Inflammatory macrophage treated with lipopolysaccharide for 1 hour (primary cell): ENCODE measurements around the gene GNAO1.

Source experiments
- DNase-seq, 2 donors: peaks; one replicate each; pipeline ENCODE4 v3.0.0-alpha.2; 2020 to 2022

The GNAO1 gene

DNA sequence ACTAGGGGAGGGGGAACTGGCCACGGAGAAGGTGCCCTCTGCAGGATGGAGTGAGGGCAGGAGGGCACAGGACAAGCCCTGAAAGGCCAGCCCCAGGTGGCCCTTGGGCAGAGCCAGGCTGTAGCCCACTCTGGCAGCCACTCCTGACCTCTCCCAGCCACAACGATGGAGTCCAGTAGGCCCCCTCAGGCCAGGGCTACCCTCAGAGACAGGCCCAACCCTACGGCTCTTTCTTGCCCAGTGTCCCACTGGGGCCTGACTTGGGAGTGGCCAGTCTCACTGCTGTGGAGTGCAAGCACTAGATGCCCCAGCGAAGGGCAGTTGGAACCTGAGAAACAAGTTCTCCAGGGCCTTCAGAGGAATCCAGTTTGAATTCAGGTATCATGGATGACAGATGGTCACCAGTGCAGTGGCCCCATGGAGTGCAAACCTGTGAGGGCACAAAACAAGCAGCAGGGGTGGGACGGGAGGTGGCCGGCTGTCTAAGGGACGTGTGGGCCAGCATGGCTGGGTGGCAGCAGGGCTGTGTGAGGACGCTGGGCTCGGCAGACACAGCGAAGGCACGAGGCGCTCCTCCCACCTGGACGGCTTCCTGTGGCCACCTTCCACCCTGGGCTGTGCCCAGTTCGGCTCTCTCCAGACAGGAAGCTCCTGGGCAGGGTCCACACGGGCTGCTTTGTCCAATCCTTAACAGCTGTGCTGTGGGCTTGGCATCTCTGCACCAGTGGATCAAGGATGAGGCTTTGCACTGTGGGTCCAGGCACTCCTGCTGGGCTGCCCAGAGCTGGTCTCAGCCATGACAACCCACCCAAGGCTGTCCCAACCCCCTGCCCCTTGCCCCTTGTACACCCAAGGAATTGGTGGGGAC is 162.0 kb downstream of the GNAO1 start:
- DNase-seq, result no peak

DNA sequence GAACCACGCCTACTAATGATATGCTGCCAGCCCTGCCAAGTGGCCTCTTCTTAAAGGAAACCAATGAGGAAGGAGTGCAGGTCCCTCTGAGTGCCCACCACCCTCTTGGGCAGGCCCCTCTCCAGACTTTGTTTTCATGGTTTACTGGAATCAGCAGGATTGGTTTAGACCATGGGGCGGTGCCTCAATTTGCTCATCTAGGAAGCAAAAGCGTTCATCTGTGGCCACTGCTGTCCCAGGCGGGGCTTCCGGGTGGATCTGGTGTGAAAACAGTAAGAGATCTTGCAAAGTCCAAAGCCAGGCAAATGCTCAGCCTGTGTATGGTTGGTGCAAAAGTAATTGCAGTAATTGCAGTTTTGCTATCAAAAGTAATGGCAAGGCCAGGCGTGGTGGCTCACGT is 162.7 kb downstream of the GNAO1 start:
- DNase-seq, result no peak

DNA sequence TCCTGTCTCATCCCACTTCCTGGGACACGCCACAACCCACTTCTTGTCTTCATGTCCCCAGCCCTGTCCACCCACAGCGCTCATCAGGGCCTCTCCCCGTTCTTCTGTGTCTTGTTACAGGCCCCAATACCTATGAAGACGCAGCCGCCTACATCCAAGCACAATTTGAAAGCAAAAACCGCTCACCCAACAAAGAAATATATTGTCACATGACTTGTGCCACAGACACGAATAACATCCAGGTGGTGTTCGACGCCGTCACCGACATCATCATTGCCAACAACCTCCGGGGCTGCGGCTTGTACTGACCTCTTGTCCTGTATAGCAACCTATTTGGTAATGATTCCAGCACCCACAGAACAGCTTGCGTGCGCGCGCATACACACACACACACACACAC is 163.5 kb downstream of the GNAO1 start:
- DNase-seq, result no peak

DNA sequence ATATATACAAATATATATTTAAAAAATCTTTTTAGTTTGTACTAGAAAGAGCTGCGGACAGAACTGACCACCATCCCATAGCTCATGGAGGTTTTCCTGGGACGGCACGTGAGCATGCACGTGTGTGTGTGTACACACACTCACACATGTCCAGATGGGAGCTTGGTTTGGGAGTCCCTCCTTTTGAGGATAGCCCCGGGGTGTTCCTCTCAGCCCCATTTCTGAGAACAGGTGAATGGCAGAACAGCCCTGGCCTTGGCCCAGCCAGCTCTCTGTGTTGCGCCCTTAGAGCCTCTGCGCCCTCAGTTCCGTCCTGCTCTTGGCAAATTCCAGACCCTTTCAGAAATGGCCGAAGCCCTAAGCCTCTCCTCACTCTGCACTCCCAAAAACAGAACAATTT is 163.9 kb downstream of the GNAO1 start:
- DNase-seq, result no peak

DNA sequence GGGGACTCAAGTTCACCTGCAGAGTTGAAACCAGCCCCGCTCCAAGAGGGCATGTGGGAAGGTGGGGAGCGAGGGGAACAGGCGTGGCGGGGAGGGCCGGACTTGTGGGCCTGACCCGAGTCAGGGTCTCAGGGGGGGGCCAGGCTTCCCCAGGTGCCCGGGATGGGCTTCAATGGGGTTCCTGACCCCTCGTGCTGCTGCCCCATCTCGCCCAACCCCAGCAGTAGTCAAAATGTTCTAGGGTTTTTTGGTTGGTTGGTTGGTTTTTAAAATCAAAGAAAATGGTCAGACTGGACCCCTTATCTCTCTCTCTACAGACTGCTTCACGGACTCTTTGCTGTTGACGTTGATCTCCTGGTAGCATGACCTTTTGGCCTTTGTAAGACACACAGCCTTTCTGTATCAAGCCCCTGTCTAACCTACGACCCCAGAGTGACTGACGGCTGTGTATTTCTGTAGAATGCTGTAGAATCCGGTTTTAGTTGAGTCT is 164.5 kb downstream of the GNAO1 start:
- no peak for DNase-seq

DNA sequence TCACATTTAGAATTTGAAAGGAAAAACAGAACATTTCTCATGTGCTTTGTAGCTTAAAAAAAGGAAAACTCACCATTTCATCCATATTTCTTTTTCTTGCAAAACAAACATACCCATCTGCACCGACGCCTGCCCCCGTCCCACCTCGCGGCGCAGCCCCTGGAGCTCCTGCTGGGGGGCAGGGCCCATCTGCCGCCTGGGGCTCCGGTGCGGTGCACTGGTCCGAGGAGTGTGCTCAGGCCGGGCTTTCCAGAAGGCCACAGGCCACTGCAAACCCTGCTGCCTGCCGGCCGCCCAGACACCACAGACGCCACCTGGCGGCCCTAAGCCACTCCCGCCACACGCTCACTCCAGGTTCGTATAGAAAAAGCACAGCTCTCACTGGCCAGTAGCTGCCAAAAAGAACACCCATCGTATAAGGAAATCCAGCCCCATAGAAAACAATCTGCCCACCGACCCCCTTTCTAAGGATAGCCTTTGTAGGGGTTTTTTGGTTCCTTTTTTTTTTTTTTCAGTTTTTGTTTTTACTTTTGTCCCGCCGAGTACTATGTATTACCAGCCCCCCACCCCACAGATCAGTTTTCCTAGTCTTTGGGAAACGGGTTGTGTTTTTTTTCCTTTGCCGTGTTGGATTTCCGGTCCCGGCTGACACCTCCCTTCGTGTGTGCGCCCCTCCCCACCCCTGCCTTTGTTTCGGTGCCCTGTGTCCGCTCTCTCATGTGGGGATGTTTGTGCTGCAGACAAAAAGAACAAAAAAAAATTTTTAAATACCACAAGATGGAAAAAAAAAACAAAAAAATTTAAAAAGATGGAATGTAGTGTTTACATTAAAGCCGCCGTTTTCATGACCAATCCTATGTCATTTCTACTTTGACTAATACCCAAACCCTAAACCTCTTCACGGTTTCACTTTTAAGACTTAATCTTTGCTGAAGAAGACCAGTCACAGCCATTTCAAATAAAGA is 165.3 kb downstream of the GNAO1 start:
- peak; percentile 63 to 79 for DNase-seq

GRCh38 chr16:56357241-56357764 is 166.0 kb downstream of the GNAO1 start:
- peak; percentile 20 to 25 for DNase-seq

DNA sequence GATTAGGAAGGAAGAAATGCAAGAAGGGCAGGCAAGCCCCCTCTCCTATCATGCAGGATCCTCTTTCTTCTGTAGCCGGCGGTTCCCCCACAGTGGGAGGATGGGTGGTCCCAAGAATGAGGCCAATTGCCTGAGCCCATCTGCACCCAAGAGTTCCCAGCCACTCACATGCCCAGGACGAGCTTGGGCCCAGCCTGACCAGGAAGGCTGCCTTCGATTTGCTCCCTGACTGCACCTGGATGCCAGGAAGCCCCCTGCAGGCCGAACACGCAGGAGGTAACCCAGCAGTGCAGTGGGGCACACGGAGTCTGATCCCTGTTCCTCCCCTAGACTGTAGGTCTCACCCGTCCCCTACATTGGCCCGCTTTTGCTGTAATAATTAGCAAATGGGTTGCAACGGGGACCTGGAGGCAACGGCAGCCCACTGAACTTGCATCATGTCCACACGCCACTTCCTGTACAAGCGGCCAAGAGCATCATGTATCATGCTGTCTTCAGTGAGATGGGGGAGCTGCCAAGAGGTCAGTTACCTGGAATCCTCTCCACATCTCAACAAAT is 166.6 kb downstream of the GNAO1 start:
- DNase-seq, result peak; percentile 7 to 29

DNA sequence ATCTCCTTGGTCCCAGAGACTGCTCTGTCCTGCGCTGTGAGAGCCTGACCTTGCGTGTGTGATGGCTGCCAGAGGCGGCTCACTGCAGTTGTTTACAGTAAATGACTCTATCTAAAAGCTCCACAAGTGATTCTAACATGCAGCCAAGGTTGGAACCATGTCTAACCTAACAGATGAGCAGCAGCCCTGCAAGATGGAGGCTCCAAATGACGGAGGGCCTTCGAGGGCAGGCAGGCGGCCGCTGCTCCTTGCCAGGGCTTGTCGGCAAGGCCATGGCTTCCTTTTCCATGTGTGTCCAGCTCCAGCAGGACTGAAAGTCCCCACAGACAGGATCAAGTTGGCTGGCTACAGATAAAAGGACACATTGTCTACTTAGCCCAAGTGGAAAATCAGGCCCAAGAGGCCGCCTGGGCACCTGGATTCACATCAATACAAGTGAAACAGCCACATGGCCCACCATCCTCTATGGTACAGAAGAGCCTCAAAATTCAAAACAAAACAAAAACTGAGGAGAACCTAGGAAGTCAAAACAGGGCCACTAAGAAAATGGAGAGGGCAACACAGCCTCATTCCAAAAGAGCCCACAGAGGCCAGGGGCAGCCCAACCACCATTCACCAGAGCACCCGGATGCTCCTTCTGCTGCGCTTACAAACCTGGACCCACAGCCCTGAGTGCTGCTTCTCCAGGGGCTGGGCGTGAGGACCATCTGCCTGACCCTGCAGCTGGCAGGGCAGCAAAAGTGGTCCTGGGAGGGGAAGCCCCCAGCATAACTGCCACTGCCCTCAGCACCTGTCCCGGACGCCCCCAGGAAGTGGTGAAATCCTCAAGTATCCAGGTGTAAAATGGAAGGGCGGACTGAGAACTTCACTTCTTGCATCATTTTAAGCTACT is 169.1 kb downstream of the GNAO1 start:
- no peak for DNase-seq

- DNase-seq, result no peak
These were observed 170.9 kb downstream of the GNAO1 start for GRCh38 chr16:56362057-56362655.

DNA sequence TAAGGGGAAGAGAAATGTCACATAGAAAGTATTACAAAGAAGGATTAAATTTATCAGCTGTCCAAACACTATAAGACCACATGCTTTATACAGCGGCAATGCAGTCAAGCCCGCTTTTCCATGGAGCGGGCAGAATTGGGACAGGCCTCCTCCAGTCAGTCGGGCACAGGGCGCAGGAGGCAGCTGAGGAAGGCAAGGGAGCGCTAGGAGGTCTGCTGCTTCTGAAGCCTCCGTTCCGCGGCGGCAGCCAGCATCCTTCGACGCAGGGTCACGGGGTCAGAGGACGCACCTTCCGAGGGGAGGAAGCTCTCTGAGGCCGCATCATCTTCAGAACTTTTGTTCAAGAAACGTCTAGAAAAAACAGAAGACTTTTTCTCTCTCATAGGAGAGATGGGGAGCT is 171.4 kb downstream of the GNAO1 start:
- no peak for DNase-seq

DNA sequence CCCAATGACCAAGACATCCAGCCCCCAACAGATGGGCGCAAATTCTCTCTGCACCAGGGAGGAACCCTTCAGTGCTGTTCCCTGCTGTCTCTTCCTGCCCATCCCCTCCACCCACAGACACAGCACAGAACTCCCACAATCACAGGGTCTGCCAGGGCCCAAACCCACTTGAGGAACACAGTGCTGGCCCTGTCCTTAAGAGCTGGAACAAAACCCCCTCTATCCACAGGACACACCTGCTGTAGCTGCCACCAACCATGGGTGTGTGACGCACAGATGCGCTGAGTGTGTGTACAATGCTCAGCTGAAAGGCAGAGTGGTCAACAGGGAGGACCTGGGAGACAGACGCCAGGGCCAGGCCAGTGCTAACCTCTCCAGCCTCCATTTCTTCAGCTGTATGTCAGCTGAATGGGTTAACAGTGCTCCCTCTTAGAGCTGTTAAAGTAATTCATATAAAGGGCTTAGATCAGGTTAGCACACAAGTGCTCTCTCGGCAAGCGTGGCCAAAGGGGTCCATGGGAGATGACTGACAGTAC is 172.0 kb downstream of the GNAO1 start:
- no peak for DNase-seq

GRCh38 chr16:56363781-56364565 is 172.7 kb downstream of the GNAO1 start:
- no peak for DNase-seq

- no peak for DNase-seq
These were observed 173.6 kb downstream of the GNAO1 start for GRCh38 chr16:56364865-56365264.

GRCh38 chr16:56365552-56365951 is 174.3 kb downstream of the GNAO1 start:
- no peak for DNase-seq

GRCh38 chr16:56366945-56367344 is 175.7 kb downstream of the GNAO1 start:
- DNase-seq, result no peak

GRCh38 chr16:56367764-56368163 is 176.5 kb downstream of the GNAO1 start:
- no peak for DNase-seq

DNA sequence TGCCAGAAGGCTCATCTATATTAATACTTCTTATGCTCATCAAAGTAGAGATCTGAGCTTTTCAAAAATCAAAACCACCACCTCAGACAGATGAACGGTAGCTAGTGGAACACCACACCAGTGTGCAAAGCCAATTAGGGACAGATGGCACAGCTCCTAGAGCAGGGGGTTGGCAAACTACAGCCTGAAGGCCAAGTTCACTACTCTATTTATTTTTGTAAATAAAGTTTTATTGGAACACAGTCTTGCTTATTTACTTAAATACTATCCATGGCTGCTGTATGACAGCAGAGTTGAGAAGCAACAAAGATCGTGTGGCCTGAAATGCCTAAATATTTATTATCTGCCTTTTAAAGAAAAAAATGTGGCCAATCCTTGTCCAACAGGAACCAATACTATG is 177.3 kb downstream of the GNAO1 start:
- no peak for DNase-seq

GRCh38 chr16:56369202-56369601 is 177.9 kb downstream of the GNAO1 start:
- DNase-seq, result no peak

DNA sequence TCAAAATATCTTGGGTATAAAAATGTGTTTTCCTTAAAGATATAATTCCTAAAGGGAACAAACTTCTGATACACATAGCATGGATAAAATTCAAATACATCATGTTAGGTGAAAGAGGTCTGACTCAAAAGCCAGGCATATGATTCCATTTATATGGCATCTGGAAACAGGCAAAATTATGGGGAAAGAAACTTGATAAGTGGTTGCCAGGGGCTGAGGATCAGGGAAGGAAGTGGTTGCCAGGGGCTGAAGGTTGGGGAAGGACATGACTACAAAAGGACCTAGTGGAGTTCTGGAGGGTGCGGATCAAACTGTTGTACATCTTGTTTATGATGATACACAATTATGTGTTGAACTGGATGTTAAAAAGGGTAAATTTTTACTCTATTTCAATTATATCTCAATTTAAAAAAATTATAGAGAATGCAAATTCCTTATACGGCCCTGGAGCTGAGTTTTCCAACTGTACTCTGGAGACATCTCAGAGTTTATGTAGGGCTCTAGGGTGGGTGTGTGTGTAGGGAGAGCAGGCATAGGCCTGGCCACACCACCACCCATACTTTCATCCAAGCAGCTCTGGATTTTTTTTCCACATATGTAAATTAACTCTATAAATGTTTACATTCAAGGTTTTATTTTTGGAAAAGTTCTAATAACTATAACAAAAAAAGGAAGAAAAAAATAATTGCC is 179.0 kb downstream of the GNAO1 start:
- no peak for DNase-seq
